CD4-positive, alpha-beta T cell treated with Interleukin-12 subunit alpha and Interleukin-12 subunit beta, for 1 hour (primary cell): ENCODE data around the gene VPS13C.

Experiments
- DNase-seq: peaks from one replicate; pipeline ENCODE4 v3.0.0-alpha.2; 2020

Gene VPS13C

DNA sequence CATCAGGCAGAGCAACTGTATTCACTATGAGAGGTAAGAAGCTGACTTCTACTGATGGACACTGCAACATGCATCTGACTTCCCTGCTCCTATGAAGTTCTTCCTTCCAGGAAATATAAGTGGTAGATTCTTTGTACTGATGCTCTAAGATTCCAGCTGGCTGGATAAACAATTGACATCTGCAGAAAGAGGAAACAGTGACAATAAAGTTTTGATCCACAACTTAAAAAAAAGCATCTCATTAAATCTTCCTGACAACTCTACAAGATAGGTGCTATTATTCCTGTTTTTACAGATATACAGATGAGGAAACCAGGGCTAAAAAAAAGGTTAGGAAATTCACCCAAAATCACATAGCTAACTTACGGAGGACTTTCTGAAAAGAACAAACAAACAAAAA lies 142.8 kb downstream of the VPS13C start:
- DNase-seq, result no peak

DNA sequence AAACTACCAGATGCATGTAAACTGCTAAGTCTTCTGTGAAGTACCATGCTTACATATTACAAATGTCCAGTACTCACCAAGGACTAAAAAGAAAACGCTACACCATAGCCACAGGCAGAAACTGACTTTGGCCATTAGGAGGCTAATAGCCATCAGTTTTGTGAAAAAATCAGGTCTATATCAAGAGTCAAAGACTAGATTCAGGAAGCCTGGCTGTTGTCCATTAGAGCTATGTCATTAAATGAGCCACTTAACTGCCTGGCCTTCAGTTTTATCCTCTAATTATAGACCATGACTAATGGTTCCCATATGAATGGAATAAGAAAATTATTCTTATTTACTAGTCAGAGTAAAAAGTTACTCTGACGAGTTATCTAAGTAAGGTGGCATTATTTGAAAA lies 144.1 kb downstream of the VPS13C start:
- DNase-seq, result no peak

DNA sequence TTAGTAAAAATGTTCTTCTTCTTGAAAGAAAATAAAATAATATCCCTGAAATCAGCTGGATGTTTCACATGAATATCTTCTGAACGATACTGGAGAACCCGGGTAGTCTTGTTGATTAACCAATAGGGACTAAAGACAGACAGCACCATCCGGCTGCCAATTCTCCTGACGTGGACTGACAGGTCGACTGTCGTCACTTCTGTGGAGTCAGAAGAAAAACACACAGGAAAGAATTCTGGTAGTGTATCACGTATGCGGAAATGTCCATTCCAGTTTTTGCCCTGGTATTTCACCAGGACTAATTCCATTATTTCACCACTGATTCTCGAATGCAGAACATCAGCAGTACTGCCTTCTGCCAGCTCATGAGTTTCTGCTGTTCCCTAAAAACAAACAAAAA lies 144.6 kb downstream of the VPS13C start:
- DNase-seq, result no peak

DNA sequence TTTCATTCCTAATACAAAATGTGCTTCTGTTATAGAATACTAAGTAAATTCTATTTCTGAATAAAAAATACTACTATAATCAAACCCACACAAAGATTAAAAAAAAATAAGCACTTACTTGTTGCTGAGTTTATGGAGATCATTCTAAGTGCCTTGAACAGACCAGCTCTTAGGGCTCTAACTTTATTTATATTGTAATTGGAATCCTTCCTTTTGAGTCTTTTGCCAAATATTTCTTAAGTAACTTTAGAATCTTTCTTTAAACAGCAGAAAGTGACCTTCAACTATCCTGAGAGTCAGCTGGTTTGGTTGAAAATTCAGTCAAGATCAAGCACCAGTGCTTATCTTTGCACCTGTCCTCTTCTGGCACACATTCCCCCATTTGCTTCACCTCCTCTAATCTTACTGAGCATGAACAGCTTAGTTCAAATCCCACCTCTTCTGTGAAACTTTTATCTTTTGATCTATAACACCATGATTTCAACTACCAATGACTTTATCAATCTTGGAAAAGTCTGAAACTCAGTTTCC lies 149.3 kb downstream of the VPS13C start:
- no peak for DNase-seq

DNA sequence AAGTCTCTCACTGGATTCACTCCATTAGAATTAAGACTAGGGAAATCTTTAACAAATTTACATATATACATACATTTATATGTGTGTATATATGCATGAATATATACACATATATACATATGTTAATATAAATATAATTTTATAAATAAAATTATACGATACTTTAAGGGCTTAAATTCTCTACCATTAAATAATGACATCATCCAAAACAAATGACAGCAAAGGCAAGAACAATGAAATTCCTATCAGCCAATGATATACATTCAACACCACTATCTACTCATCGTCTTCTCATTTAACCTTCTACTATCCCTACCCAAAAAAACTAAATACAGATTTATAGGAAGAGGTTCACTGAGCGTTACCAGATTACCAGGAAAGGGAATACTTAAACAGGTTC lies 152.0 kb downstream of the VPS13C start:
- no peak for DNase-seq

DNA sequence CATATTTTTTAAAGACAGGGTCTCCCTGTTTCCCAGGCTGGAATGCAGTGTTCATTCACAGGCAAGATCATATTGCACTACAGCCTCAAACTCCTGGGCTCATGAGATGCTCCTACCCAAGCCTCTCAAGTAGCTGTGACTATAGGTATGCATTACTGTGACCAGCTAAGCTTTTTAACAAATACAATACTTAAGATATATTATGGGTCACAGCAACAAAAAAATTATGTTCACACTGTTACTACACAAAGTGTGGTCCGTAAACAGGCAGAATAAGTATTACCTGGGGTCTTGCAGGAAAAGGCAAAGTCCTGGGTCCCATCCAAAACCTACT lies 152.5 kb downstream of the VPS13C start:
- no peak for DNase-seq

- no peak for DNase-seq
Measured at GRCh38 chr15:61906961-61907752, 153.1 kb downstream of the VPS13C start.

DNA sequence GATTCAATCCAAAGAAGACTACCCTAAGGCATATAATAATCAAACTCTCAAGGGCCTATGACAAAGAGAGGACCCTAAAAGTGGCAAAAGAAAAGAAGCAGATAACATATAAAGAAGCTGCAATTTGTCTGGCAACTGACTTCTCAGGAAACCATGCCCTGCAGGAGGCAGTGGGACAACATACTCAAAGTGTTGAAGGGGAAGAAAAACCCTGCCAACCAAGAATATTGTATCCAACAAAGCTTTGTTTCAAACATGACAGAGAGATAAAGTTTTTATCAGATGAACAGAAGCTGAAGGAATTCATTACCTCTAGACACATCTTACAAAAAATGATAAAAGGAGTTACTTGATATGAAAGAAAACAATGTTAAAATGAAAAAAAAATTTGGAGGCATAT lies 167.1 kb downstream of the VPS13C start:
- DNase-seq, result no peak

GRCh38 chr15:61892140-61892539 lies 168.1 kb downstream of the VPS13C start:
- DNase-seq, result no peak

GRCh38 chr15:61890106-61890505 lies 170.1 kb downstream of the VPS13C start:
- no peak for DNase-seq

DNA sequence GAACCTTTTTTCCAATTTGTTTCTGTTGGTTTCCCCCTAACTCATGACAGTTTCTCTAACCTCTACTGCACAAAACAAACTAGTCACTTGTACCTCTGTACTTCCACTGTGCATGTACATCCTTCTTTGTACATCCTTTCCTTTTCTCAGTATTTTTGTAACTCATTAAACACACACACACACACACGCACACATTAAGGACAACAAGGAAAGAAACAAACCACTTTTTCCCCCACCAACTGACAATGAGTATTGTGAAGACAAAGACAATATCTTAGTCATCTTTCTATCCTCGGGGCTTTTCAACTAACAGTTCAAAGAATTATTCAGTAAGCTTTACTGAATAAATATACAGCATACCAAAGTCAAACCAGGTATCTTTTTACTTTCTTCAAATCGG lies 170.5 kb downstream of the VPS13C start:
- no peak for DNase-seq

GRCh38 chr15:61888074-61888780 lies 172.0 kb downstream of the VPS13C start:
- DNase-seq, result no peak

GRCh38 chr15:61880084-61880483 lies 180.2 kb downstream of the VPS13C start:
- no peak for DNase-seq

DNA sequence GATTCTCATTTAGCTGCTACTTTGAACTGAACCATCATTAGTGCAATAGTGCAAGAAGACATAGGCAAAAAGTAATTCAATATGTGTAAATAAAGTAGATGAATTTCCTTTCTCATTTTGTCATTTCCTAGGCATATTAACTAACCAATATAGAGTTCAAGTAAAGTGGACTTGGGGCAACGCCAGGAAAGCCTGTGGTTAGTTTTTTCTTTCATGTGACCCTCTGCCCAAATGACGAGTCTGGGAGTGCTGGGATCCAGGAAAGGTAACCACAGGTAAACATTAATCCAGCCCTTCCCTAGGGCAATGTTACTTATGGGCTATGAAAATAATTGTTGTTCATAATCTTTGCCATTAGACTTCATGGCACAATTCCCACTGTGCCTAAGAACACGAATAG lies 181.0 kb downstream of the VPS13C start:
- DNase-seq, result no peak

DNA sequence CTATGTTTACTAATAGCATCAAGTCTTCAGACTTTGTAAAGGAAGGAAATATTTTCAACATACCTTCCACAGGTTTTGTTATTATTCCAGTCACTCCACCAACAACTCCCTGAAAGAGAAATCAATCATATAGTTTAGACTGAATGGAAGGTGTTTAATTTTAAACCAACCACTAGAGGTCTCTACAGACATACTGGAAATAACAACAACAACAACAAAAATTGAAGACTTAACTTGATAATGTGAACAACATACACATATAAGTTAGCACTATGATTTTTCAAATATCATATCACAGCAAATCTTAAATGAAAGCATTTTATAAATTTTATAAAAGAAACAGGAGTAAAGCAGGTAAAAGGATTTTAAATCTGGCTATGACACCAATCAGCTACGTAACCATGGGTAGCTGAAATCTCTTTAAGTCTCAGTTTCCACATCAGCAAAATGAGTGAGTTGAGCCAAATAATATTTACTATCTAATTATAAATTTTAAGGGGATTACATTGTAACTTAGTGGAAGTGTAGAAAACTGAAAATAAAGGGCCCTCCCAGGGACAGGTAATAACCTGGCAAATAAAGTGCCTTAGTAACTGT lies 188.2 kb downstream of the VPS13C start:
- peak; percentile 24 for DNase-seq

- no peak for DNase-seq
Measured at GRCh38 chr15:61869656-61870055, 190.6 kb downstream of the VPS13C start.

DNA sequence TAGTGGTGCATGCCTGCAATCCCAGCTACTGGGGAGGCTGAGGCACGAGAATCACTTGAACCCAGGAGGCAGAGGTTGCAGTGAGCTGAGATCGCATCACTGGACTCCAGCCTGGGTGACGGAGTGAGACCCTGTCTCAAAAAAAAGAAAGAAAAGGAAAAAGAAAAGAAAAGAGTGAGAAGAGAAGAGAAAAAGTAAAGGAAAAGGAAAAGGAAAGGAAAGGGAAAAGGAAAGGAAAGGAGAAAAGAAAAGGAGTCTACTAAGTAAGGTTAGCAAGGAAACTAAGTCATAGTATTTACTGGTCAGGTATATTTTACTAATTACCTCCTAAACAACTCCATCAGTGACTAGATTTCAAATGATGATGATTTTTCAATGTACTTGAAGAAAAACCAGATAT lies 198.3 kb downstream of the VPS13C start:
- no peak for DNase-seq

DNA sequence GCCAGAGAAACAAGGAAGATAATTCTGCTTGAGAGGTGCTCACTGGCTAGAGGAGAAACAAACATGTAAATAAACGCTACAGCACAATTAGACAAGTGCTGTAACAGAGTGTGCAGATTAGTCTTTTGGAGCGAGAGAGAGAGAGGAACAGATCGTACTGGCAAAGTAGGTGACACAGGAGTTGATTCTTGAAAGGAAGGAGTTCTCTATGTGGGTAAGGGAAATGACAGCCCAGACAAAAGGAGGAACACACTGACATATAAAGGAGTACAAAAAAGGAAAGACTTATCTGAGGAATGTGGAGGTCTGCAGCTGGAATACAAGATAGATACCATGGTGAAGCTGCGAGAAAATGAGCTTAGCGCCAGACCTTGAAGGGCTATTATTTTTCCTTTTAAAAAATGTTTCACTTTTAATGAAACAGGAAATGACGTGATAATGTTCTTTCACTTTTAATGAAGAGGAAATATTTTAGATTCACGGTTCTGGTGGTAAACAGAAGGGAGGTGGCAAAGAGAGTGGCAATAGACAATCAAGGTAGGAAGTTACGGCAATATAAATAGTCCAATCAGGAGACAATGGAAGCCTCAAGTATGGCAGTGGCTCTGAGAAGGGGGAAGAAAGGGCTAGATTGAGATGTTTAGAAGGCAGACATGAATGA lies 202.9 kb downstream of the VPS13C start:
- peak; percentile 68 for DNase-seq

- DNase-seq, result no peak
Measured at GRCh38 chr15:61856295-61856694, 204.0 kb downstream of the VPS13C start.

- DNase-seq, result no peak
Measured at GRCh38 chr15:61853195-61853594, 207.1 kb downstream of the VPS13C start.

- DNase-seq, result no peak
Measured at GRCh38 chr15:61851955-61852354, 208.3 kb downstream of the VPS13C start.

DNA sequence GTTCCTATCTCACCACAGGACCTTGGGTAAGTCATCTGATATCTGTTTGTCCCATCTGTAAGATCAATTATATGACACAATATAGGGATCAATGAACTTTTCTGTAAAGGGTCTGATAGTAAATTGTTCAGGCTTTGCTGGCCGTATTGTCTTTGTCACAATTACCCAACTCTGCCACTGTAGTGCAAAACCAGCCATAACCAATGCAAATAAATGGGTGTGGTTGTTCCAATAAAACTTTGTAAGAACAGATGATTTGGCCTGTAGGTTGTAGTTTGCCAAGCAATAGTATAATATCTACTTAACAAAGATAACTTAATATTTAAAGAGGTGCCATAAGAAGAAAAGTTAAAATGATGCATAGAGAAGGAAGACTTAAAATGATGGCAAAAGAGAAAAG lies 210.8 kb downstream of the VPS13C start:
- no peak for DNase-seq

- no peak for DNase-seq
Measured at GRCh38 chr15:61841466-61841865, 218.8 kb downstream of the VPS13C start.

DNA sequence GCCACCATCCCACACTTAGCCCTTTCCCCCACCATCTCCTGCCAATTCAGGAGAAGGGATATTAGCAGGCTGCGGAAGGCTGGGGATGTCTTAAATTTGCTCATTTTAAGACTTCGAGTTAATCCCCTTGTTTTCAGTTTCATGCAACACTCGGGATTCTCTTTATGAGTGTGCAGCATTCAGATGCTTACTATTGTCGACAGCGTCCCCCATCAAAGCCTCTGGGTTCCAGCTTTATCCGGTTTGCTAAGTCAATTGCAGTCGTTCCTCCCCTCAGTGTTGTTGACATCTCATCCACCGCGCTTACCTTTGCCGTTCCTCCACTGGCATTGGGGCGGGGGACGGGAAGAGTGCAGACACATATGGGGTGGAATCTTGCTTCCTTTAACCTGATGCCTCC lies 220.2 kb downstream of the VPS13C start:
- no peak for DNase-seq
